Measurements from ENCODE around the gene THSD4.

THSD4 gene

GRCh38 chr15:71431343-71432336 is 316.4 kb downstream of the THSD4 start:
- ChIA-PET CTCF (no interaction called here), POLR2A (no interaction called here)
- TF ChIP-seq CTCF (IDR thresholded peaks at IDR 0.05; ENCODE audit: control extremely low read depth, extremely low read depth, low read depth, missing control alignments), result no peak
- no peak for DNase-seq (ENCODE audit: extremely low spot score)

- DNase-seq (ENCODE audit: extremely low spot score), result no peak
- ChIA-PET CTCF (interaction anchor here (1.8 to 2.6 kb wide), 2 partner anchors 10 to 421 kb away, joined by 4 to 13 read pairs; no protein-coding TSS in a partner anchor), POLR2A (no interaction called here)
- TF ChIP-seq CTCF (IDR thresholded peaks at IDR 0.05; ENCODE audit: control extremely low read depth, extremely low read depth, low read depth, missing control alignments), result no peak
These were observed 318.1 kb downstream of the THSD4 start for GRCh38 chr15:71433402-71433801.

- TF ChIP-seq CTCF (IDR thresholded peaks at IDR 0.05; ENCODE audit: control extremely low read depth, extremely low read depth, low read depth, missing control alignments), result no peak
- POLR2A ChIA-PET, result no interaction called here
- CTCF ChIA-PET, result interaction anchor here (1.8 to 2.6 kb wide), 2 partner anchors 9 to 423 kb away, joined by 4 to 13 read pairs; no protein-coding TSS in a partner anchor
- no peak for DNase-seq (ENCODE audit: extremely low spot score)
These were observed 319.5 kb downstream of the THSD4 start for GRCh38 chr15:71434774-71435173.

GRCh38 chr15:71435552-71435951 is 320.3 kb downstream of the THSD4 start:
- CTCF ChIA-PET, result interaction anchor here (2.6 kb wide), 1 partner anchor 8 kb away, joined by 13 read pairs; no protein-coding TSS in a partner anchor
- no peak for DNase-seq (ENCODE audit: extremely low spot score)
- no peak for TF ChIP-seq CTCF (IDR thresholded peaks at IDR 0.05; ENCODE audit: control extremely low read depth, extremely low read depth, low read depth, missing control alignments)
- POLR2A ChIA-PET, result no interaction called here

- DNase-seq (ENCODE audit: extremely low spot score), result no peak
- ChIA-PET POLR2A (no interaction called here), CTCF (interaction anchor here (1.6 kb wide), 1 partner anchor 612 kb away, joined by 6 read pairs; no protein-coding TSS in a partner anchor)
- TF ChIP-seq CTCF (IDR thresholded peaks at IDR 0.05; ENCODE audit: control extremely low read depth, extremely low read depth, low read depth, missing control alignments), result no peak
These were observed 321.6 kb downstream of the THSD4 start for GRCh38 chr15:71436854-71437253.

- no peak for DNase-seq (ENCODE audit: extremely low spot score)
- ChIA-PET POLR2A (no interaction called here), CTCF (interaction anchor here (1.6 kb wide), 1 partner anchor 613 kb away, joined by 6 read pairs; no protein-coding TSS in a partner anchor)
- TF ChIP-seq CTCF (IDR thresholded peaks at IDR 0.05; ENCODE audit: control extremely low read depth, extremely low read depth, low read depth, missing control alignments), result no peak
These were observed 322.1 kb downstream of the THSD4 start for GRCh38 chr15:71437404-71437803.

All from GM10248 (cell line).